ENCODE data around the gene RASIP1.

GRCh38 chr19:48673436-48674100 is 66.8 kb downstream of the RASIP1 start:
- no peak for TF ChIP-seq CTCF (conservative IDR thresholded peaks at IDR 0.05)
- TF ChIP-seq ZFX (IDR thresholded peaks at IDR 0.05): no peak

Data from C4-2B (cell line).